ENCODE measurements around the gene MRPL18.
A peak's percentile ranks its signal among the peaks of the same experiment; 100 is the strongest.
"Not testable (repeated sequence)": the region's sequence is repeated elsewhere in the genome, so short reads cannot be mapped to it uniquely, and the experiment has no call there.

Gene MRPL18

DNA sequence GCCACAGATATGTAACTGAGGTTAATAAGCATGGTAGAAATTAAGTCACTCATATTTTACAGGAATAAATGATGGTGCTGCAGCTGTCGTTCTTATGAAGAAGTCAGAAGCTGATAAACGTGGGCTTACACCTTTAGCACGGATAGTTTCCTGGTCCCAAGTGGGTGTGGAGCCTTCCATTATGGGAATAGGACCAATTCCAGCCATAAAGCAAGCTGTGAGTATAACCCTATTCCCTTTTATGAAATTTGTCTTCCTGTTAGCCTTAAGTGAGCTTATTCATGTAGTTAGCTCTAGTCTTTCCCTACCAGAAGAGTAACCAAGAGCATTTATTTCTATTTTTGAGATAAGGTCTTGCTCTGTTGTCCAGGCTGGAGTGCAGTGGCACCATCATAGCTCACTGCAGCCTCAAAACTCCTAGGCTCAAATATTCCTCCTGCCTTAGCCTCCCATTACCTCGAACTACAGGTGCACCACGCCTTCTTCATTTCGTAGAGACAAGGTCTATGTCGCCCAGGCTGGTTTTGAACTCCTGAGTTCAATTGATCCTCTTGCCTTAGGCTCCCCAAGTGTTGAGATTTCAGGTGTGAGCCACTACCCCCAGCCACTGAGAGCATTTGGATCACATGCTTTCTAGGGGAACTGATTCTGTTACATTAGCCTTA is 12.9 kb upstream of the MRPL18 start:
- no peak for DNase-seq

DNA sequence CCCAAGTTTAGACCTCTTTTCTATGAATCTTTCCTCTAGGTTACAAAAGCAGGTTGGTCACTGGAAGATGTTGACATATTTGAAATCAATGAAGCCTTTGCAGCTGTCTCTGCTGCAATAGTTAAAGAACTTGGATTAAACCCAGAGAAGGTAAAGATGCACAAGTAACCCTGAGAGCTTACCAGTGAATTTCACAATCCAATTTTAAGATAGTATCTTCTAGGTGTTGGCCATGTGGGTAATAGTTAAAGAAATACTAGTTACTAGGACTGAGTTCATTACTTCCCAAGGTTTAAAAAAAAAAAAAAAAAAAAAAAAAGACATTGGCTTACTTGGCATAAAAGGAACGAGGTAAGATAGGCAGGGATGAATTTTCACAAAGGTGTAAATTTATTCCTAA is 12.1 kb upstream of the MRPL18 start:
- DNase-seq = no peak

- DNase-seq = no peak
Measured at GRCh38 chr6:159778542-159779103, 11.6 kb upstream of the MRPL18 start.

DNA sequence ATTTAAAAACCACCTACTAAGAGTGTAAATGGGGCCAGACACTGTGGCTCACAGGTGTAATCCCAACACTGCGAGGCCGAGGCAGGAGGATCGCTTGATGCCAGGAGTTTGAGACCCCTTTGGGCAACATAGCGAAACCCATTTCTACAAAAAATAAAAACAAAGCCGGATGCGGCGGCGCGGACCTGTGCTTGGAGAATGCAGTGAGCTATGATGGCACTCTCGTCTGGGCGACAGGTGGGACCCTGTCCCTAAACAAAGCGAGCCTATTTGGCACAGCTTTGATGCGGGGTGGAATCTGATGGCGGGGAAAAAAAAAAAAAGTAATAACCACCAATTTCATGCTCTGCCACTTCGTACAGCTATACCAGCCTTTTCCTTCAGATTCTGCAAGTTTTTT is 2.0 kb upstream of the MRPL18 start:
- no peak for DNase-seq

DNA sequence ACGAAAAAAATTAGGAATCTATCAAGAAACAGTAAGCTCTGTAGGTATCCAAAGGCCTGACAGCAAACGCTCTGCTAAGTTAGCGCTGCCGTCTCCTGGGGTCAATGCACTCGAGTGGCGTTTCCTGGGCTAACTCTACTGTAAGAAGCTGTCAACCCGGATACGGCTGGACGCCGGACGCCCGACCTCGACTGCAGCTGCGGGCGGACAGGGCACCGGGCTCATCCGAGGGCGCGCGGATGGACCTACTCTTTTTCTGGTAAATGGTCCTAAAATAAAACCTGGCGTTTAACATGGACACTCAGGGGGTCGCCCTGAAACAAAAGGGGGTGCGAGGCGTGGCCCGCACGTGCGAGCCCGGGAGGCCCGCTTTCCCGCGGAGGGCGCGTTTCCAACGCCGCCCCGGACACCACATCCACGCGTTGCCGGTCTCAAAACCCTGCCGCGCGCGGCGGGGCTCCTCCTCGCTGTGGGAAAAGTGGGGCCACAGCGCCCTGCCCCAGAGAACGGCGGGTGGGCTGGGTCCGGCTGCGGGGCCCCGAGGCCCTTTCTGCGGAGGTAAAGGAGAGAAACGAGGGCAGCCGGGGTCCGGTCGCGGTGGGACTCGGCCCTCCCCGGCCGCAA is 1.4 kb upstream of the MRPL18 start:
- peak; percentile 69 for DNase-seq

GRCh38 chr6:159789377-159790148 is 704 bp upstream of the MRPL18 start, which contains the start of gene TCP1:
TCP1 (minus strand) TSS chr6:159789602; CDS start chr6:159789468, 134 bp downstream.
- peak; percentile 98 for DNase-seq

- peak; percentile 64 for DNase-seq
Measured at GRCh38 chr6:159790956-159791598, 810 bp downstream of the MRPL18 start.

DNA sequence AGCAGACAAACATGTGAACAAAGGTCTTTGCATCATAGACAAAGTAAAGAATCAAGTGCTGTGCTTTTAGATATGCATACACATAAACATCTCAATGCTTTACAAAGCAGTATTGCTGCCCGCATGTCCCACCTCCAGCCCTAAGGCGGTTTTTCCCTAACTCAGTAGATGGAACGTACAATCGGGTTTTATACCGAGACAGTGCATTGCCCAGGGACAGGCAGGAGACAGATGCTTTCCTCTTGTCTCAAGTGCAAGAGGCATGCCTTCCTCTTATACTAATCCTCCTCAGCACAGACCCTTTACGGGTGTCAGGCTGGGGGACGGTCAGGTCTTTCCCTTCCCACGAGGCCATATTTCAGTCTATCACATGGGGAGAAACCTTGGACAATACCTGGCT is 4.7 kb downstream of the MRPL18 start:
- DNase-seq = not testable (repeated sequence)

- no peak for DNase-seq
Measured at GRCh38 chr6:159797554-159797953, 7.3 kb downstream of the MRPL18 start.

- no peak for DNase-seq
Measured at GRCh38 chr6:159800141-159800865, 10.0 kb downstream of the MRPL18 start, which contains the start of gene PNLDC1. PNLDC1 (plus strand) TSS chr6:159800276; CDS start chr6:159800308, 32 bp downstream.

GRCh38 chr6:159801935-159802334 is 11.7 kb downstream of the MRPL18 start:
- DNase-seq = no peak

GRCh38 chr6:159804504-159804903 is 14.2 kb downstream of the MRPL18 start:
- DNase-seq = no peak

DNA sequence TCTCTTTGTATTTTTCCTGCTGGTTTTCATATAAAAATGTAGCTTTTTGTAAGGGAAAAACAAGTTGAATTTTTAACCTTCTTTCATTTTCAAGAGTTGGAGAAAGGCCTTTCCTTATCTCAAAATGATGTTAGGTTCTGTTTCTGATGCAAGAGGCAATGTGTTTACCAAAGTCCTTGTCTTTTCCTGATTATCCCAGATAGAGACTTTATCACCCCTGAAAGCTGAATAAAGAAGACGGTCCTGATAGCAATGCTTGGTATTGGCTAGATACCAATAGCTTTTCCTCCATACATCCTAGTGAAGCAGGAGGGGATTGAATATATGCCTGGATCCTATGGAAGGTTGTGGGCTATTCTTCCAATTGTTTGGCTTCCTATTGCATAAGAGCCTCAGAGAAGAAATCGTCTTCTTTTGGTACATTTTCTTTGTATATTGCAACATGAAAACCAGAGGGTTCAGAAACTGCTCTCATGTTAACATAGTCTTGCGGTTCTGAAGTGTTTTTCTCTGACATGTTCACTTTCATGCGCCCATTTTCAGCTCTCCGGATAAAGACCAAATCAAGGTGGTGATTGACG is 15.3 kb downstream of the MRPL18 start:
- DNase-seq = no peak

DNA sequence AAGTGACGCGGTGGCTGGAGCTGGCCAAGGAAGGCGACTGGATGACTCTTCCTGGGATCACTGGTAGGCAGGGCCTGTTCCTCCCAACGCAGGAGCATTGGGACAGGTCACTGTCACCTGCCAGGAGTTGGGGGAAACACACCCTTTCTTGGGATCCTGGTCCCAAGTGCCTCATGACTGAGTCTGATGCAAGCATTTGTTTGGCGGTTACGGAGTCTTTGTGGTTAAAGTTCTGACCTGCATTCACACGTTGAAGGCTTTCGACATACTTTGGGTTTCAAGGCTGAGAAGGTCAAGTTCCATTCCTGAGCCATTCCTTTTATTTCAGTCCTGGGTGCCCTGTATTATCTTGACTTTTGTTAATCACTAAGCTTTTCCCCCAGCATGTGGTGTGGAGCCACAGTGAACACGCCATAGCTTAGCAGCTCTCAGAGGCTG is 15.8 kb downstream of the MRPL18 start:
- DNase-seq = no peak

GRCh38 chr6:159807150-159807858 is 17.0 kb downstream of the MRPL18 start:
- DNase-seq = no peak

DNA sequence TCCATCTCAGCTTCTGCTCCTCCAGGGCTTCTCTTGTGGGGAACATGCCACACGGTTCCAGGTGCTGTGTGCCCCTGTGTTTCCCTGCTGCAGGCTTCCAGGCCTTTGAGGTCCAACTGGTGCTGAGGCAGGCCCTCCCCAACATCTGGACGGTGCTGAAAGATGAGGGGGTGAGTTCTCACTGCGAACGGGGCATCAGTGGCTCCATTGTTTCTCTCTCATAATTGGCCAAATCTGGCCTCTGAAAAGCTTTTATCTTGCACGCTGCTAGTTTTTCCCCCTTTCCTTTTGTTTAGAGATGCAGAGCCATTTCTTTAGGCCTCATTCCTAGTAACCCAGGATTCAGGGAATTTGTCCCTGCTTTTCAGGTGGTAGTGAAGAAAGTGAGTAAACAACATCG is 18.4 kb downstream of the MRPL18 start:
- no peak for DNase-seq

DNA sequence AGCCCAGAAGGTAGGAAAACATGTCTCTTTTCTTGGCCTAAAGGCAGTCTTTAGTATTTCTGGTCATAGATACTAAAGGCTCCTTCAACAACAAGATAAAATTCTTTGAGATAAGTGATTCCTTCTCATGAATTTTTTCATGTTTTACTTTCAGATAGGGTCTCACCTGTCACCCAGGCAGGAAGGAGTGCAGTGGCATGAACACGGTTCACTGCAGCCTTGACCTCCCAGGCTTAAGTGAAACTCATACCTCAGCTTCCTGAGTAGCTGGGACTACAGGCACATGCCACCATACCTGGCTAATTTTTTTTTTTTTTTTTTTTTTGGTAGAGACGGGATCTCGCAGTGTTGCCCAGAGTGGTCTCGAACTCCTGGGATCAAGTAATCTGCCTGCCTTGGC is 18.9 kb downstream of the MRPL18 start:
- DNase-seq = no peak

- DNase-seq = no peak
Measured at GRCh38 chr6:159813781-159814180, 23.5 kb downstream of the MRPL18 start.

GRCh38 chr6:159815410-159815809 is 25.1 kb downstream of the MRPL18 start:
- DNase-seq = no peak

DNA sequence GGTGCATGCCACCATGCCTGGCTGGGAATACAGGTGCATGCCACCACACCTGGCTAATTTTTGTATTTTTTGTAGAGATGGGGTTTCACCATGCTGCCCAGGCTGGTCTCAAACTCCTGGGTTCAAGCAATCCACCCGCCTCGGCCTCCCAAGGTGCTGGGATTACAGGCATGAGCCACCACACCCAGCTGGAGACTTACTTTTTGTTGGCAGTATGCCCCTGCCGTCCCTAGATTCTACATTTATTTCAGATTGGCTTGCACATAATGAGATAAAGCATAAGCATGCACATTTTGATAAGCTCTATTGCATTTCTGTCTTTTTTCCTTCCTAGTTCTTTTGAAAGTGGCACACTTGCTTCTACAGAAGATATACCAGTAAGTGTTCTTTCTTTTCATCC is 26.5 kb downstream of the MRPL18 start:
- DNase-seq = not testable (repeated sequence)

Data from activated CD8-positive, alpha-beta memory T cell treated with anti-CD3 and anti-CD28 coated beads for 24 hours (primary cell).